Esophagus (tissue), 2 donors: ENCODE measurements around the gene SLC22A23. TPM values are rescaled to one million over a fixed set of nuclear protein-coding genes. Genes with fewer than 3 reads are reported as not detected.

ENCODE experiments used
- H3K27ac ChIP-seq, 2 donors: one replicate each; pipeline ENCODE4 v1.5.1; 2013; ENCODE audit warnings: low read depth in 2 of 2, mild to moderate bottlenecking in 2 of 2, inconsistent platforms in 1 of 2, low read length in 1 of 2, moderate library complexity in 1 of 2
- H3K27me3 ChIP-seq, 2 donors: one replicate each; pipeline ENCODE4 v1.6.1; 2013; ENCODE audit warnings: low read length in 2 of 2, control low read depth in 1 of 2, mild to moderate bottlenecking in 1 of 2; ENCODE audit not compliant: insufficient read depth in 2 of 2, control insufficient read depth in 1 of 2
- H3K36me3 ChIP-seq, 2 donors: one replicate each; pipeline ENCODE4 v1.6.1; 2013; ENCODE audit warnings: low read length in 1 of 2; ENCODE audit not compliant: control insufficient read depth in 2 of 2, insufficient read depth in 2 of 2
- H3K4me1 ChIP-seq, 2 donors: one replicate each; pipeline ENCODE4 v1.6.1; 2013; ENCODE audit warnings: low read length in 1 of 2; ENCODE audit not compliant: control insufficient read depth in 2 of 2, insufficient read depth in 2 of 2
- H3K4me3 ChIP-seq, 2 donors: one replicate each; pipeline ENCODE4 v1.5.1; 2013; ENCODE audit warnings: low read length in 2 of 2, mild to moderate bottlenecking in 2 of 2, low read depth in 1 of 2, moderate library complexity in 1 of 2
- H3K9me3 ChIP-seq, 2 donors: one replicate each; pipeline ENCODE4 v1.6.1; 2013; ENCODE audit warnings: mild to moderate bottlenecking in 2 of 2, low read depth in 1 of 2, low read length in 1 of 2, moderate library complexity in 1 of 2; ENCODE audit not compliant: control insufficient read depth in 2 of 2, insufficient read depth in 1 of 2
- WGBS, 2 donors: extraction: QIAGEN DNeasy Blood & Tissue Kit; methylation state at CpG; one replicate each; pipeline ENCODE4 v1.1.7; 2013; 5-methylcytosine and 5-hydroxymethylcytosine counted together
- polyA plus RNA-seq, 2 donors: library from polyadenylated mRNA; stranded (reverse); fragments of 200-250 nt; gene quantifications; one replicate each; pipeline ENCODE4 v1.2.3, GENCODE V29; 2013
- donor health status: healthy with polysubstance abuse.
- donor health status: Bipolar disorder and iron deficiency.

Gene SLC22A23
- polyA plus RNA-seq, 2 donors: 12.5 to 15.4 TPM

DNA sequence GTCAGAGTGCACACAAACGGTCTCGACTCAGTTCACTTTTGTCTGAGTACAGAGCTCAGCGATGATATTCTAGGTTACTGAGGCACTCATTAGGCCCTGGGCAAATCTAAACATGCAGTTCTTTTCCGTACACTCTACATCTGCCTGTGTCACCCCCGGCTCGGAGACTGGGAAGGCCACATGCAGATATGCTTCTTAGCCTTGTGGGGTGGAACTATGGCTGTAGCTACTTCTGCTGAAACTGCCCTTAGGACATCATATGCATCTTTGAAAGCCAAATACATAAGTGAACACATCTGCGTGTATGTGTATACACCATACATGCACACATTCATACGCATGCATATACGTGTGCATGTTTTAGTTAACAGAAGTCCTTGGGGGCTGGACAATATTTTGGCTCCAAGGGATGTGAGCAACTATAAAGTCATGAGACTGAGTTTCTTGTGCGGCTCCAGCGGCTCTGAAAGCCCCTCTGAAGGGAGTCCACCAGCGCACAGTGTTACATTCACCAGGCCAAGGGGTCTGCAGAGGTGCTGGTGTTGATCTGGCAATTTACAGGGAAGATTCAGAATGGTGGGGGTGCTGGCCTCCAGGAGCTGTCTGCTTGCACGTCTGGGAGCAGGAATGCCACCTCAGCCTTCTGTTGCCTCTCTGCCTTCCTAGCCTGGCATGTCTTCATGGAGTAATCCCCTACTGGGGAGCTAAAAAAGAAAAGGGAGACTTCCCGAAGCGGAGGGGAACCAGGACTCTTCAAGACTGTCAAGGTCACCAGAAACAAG is 166.5 kb downstream of the SLC22A23 start:
- Histone ChIP-seq H3K4me3 (no peak overlapping the region), H3K27me3 (no peaks in the 10 kb centered on the region), H3K9me3 (no peaks in the 10 kb centered on the region), H3K27ac (no peak overlapping the region), H3K36me3 (peaks cover 0 to 35% of the 10 kb centered on the region in 2 donors), H3K4me1 (peaks cover 0 to 10% of the 10 kb centered on the region in 2 donors)
- 85 to 90% methylated on average over 15 of the region's 15 CpGs for WGBS, 2 donors

DNA sequence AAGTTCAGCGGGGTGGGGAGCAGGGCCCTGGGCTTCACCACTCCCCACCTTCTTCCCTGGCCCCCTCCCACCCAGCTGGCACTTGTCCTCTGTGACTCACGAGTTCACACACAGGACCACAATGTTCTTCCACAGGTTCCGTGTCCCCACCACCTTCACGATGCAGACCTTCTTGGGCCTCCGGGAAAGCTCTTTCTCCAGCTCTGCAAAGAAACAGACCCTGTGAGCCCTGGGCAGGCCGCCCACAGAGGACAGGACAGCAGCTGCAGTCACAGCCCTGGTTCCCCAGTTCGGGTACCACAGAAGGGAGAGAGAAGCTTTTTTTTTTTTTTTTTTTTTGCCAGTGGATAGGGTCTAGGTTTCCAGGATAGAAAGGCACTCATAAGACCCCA is 167.2 kb downstream of the SLC22A23 start:
- Histone ChIP-seq H3K27ac (no peak overlapping the region), H3K4me3 (no peak overlapping the region), H3K9me3 (no peaks in the 10 kb centered on the region), H3K36me3 (peaks cover 0 to 35% of the 10 kb centered on the region in 2 donors), H3K27me3 (no peaks in the 10 kb centered on the region), H3K4me1 (peaks cover 0 to 10% of the 10 kb centered on the region in 2 donors)
- 77 to 83% methylated on average over 7 of the region's 7 CpGs for WGBS, 2 donors

DNA sequence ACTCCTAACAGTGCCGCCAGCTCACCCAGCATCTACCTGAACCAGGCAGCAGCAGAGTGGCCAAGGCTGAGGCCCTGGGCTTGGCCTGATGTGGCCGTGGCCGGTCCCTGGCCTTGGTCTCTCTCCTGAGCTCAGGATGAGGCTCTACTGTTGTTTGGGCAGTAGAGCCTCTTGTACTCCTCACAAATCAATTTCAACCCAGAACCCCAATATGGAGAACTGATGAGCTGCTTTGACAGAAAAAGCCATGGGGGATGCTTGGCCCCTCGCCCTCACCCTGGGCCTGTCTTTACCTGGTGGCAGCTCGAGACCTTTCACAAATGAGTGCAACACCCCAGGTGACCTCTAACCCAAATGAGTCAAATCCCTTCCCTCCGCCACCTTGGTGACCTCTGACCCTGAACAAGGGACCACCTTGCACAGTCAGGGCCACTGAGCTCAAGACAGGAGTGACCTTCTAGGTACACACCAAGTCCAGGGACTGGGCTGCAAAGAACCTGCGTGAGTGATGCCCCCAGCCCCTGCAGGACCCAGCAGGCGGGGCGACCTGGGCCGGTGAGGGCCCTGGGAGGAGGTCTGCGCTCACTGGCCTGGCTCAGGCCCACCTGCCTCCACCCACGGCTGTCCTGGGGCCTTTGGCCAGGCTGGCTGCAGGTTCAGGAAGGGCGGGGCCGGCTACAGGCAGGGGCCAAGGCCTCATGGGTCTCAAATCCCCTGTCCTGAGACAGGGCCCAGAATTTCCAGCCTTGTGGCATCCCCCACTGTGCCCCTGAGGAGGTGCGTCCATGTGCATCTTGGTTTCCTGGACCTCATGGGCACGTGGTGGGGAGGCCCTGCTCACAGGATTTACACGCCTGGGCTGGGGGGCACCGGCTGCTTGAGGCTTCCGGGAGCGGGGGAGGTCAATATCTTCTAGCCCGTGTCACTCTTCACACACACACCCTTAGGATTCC is 167.9 kb downstream of the SLC22A23 start:
- H3K27me3 ChIP-seq: no peaks in the 10 kb centered on the region
- H3K36me3 ChIP-seq: peaks cover 0 to 38% of the 10 kb centered on the region in 2 donors
- H3K4me1 ChIP-seq: peaks cover 2 to 12% of the 10 kb centered on the region in 2 donors
- no peak overlapping the region for H3K4me3 ChIP-seq
- H3K9me3 ChIP-seq: no peaks in the 10 kb centered on the region
- WGBS, 2 donors: 83 to 85% methylated on average over 21 of the region's 21 CpGs
- no peak overlapping the region for H3K27ac ChIP-seq

DNA sequence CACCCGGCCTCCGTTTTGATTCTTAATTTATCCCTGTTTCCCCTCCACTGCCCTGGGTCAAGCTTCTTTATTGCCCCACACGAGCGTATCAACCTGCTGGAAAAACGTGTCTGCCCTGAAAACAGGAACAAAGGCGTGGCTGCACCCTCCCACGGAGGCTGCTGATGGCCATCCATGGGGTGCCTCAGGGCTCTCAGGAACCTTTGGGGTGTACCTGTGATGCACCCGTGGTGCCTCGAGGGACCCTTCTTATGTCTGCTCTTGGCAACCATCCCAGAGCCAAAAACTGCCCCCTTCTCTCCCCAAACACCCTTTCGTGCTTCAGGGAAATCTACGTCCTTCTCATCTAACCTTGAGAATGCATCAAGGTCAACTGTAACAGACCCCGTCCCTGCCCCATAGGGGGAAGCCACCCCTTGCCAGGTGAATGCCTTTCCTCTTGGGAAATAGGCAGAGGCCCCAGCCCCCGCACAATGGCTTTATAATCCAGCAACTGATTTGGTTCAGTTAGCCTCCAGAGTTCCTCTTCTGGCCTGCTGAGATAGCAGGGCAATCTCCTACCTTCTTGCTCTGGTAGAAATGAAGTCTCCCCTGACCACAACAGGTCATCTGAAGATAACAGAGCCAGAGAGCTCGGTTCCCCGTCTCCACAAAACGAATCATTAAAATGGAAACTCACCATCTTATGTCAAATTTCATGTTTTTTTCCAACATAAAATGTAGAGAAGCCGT is 168.7 kb downstream of the SLC22A23 start:
- H3K4me3 ChIP-seq: no peak overlapping the region
- H3K4me1 ChIP-seq: peaks cover 5 to 12% of the 10 kb centered on the region in 2 donors
- H3K27ac ChIP-seq: peak overlapping the region in 1 of 2 donors; percentile 3
- no peaks in the 10 kb centered on the region for H3K9me3 ChIP-seq
- peaks cover 0 to 40% of the 10 kb centered on the region in 2 donors for H3K36me3 ChIP-seq
- H3K27me3 ChIP-seq: no peaks in the 10 kb centered on the region
- WGBS, 2 donors: 64 to 77% methylated on average over 17 of the region's 17 CpGs

DNA sequence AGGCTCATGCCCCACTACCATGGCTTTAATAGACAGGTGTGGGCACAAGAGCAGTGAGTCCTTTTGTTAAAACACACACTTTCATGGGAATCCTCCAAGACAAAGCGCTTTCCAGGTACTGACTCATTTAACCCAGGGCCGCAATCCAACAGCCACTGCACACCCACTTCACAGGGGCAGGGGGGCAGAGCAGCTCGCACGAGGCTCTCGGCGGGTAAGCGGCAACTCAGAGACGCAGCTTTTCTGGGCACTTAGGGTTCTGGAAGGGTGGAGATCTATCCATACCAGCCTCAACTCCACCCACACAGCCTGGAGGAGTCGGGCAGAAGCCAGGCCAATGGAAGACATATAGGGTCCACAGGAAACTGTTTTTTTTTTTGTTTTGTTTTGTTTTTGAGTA is 169.5 kb downstream of the SLC22A23 start:
- H3K36me3 ChIP-seq: peaks cover 0 to 37% of the 10 kb centered on the region in 2 donors

DNA sequence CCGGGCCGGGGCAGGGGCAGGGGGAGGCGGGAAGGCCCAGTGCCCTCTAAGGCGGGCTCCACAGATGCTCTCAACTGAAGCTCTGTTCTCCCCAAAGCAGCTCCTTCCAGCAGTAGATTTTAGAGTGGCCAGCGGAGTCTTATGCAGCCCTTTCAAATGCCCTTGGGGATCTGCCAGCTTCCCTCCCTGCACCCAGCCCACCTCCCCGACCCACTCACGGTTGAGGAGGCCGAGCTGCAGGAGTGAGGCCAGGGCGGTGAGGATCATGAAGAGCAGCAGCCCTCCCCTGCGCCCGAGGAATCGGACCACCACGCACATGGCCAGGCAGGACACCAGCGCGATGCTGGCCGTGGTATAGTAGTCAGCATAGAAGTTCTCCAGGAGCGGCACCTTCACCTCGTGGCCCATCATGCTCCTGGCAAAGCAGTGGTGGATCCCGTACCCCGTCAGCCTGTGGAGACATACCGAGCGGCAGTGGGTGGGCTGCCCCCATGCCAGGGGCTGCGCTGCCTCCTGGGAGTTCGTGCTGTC is 170.1 kb downstream of the SLC22A23 start:
- Histone ChIP-seq H3K27ac (no peak overlapping the region), H3K9me3 (no peaks in the 10 kb centered on the region), H3K27me3 (no peaks in the 10 kb centered on the region), H3K36me3 (peaks cover 0 to 37% of the 10 kb centered on the region in 2 donors), H3K4me1 (peaks cover 5 to 12% of the 10 kb centered on the region in 2 donors), H3K4me3 (no peak overlapping the region)
- WGBS, 2 donors: 91% methylated on average over 24 of the region's 24 CpGs

More for the DNA sequence above, 169.5 kb downstream of the SLC22A23 start:
- WGBS, 2 donors: 40 to 58% methylated on average over 9 of the region's 9 CpGs
- no peaks in the 10 kb centered on the region for H3K9me3 ChIP-seq
- no peaks in the 10 kb centered on the region for H3K27me3 ChIP-seq
- peak overlapping the region in 1 of 2 donors; percentile 45 for H3K27ac ChIP-seq
- peaks cover 5 to 12% of the 10 kb centered on the region in 2 donors for H3K4me1 ChIP-seq
- no peak overlapping the region for H3K4me3 ChIP-seq

DNA sequence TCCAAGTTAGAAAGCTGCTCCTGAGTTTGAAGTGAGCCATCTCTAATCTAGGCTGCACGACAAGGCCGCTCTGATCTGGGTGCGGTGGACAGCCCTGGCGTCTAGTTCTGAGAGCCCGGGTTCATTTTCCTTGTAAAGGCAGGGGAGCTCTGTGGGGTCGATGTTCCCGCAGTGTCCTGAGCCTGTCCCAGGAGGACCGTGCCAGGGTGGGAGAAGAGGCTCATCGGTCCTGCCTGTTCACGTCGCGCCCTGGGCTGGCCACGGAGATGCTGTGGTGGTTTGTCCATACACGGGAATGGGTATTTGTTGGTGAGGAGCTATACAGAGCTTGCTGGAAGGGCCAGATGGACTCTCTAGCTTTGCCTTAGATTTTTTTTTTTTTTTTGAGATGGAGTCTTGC is 171.1 kb downstream of the SLC22A23 start:
- no peak overlapping the region for H3K4me3 ChIP-seq
- no peaks in the 10 kb centered on the region for H3K27me3 ChIP-seq
- WGBS, 2 donors: 89 to 91% methylated on average over 14 of the region's 14 CpGs
- H3K27ac ChIP-seq: no peak overlapping the region
- peaks cover 0 to 40% of the 10 kb centered on the region in 2 donors for H3K36me3 ChIP-seq
- H3K9me3 ChIP-seq: no peaks in the 10 kb centered on the region
- peaks cover 5 to 12% of the 10 kb centered on the region in 2 donors for H3K4me1 ChIP-seq

DNA sequence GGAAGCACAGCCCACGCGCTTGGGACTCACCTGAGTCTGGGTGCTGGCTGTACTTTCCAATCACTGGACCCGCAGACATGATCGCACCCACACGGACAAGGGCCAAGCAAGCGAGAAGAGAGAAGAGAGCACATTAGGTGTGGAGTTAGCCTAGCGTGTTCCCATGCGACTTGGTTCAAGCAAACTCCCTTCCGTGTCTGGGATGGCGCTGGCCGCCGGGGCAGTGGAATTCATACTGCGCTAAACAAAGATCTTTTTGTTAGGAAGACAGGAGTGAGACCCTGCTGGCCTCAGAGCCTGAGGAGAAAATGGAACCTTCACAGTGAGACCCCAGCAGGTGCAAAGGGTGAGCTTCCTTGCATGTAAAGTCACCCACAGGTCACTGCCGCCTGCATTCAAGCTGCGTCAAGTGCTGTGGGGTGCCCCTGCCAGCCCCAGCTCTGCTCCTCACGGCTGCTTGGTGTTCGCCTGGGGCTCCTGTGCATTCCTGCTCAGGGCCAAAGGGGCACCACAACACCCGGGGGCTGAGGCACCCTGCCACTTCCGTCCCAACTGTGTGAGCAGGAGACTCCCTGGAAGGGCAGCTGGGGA is 171.7 kb downstream of the SLC22A23 start:
- Histone ChIP-seq H3K27me3 (no peaks in the 10 kb centered on the region), H3K4me3 (no peak overlapping the region), H3K36me3 (peaks cover 0 to 40% of the 10 kb centered on the region in 2 donors), H3K4me1 (peaks cover 5 to 12% of the 10 kb centered on the region in 2 donors), H3K9me3 (no peaks in the 10 kb centered on the region), H3K27ac (no peak overlapping the region)
- 89 to 93% methylated on average over 19 of the region's 19 CpGs for WGBS, 2 donors
